ENCODE data around the gene METTL22. TPM values are rescaled to one million over a fixed set of nuclear protein-coding genes. Genes with fewer than 3 reads are reported as not detected.

Gene METTL22, protein sequence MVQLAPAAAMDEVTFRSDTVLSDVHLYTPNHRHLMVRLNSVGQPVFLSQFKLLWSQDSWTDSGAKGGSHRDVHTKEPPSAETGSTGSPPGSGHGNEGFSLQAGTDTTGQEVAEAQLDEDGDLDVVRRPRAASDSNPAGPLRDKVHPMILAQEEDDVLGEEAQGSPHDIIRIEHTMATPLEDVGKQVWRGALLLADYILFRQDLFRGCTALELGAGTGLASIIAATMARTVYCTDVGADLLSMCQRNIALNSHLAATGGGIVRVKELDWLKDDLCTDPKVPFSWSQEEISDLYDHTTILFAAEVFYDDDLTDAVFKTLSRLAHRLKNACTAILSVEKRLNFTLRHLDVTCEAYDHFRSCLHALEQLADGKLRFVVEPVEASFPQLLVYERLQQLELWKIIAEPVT
- 10 to 100 TPM; 26.2 to 27.2 TPM for total RNA-seq

- ChIA-PET POLR2A (interaction anchor here (0.6 to 1.2 kb wide), 4 partner anchors 23 to 512 kb away, joined by 3 read pairs; no protein-coding TSS in a partner anchor), CTCF (interaction anchor here (0.8 to 1.9 kb wide), 2 partner anchors 22 to 55 kb away, joined by 4 to 6 read pairs; no protein-coding TSS in a partner anchor)
Observed at GRCh38 chr16:8621572-8622314, at the start of gene METTL22. METTL22 (plus strand) TSS chr16:8621698; CDS start chr16:8625666, 3,968 bp downstream.

- POLR2A ChIA-PET = interaction anchor here (0.6 kb wide), 1 partner anchor 518 kb away, joined by 3 read pairs; no protein-coding TSS in a partner anchor
- CTCF ChIA-PET = interaction anchor here (1.2 to 1.4 kb wide), 2 partner anchors 43 to 85 kb away, joined by 3 read pairs; no protein-coding TSS in a partner anchor
Observed at GRCh38 chr16:8572063-8572918, 49.2 kb upstream of the METTL22 start.

DNA sequence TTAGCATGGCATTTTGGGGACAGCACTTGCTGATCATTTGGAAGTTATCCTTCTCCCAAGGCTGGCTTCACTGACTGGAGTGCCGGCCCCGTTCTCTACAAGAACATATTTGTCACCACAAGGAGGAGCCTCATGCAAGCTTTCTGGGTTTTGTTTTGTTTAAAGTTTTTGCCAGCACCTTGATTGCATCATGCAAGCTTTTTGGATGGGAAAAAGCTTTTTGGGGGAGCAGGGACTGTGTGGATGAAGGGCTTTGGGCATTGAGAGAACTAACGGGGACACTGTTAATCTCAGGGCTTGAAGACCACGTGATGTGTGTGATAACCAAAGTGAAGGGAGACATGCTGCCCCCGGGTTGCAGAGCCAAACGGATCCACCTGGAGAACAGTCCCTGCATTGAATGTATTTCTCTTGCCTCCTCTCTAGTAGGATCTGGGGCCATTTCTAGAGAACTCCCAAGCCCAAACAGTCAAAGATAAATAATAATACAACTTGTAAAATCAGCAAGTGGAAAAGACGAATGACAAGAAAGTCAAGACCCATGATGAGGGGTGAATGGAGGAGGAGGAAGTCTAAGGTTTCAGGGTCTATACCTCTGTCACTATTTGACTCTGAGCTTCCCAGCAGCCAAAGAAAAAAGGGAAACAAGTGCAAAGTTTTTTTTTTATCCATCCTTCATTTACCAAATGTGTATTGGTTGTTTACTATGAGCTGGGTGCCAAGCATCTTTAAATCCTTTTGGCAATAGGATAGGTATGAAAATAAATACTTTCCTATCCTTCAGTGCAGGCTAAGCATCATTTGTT is 48.4 kb upstream of the METTL22 start:
- ChIA-PET POLR2A (no interaction called here), CTCF (interaction anchor here (1.2 to 1.4 kb wide), 2 partner anchors 42 to 84 kb away, joined by 3 read pairs; no protein-coding TSS in a partner anchor)

DNA sequence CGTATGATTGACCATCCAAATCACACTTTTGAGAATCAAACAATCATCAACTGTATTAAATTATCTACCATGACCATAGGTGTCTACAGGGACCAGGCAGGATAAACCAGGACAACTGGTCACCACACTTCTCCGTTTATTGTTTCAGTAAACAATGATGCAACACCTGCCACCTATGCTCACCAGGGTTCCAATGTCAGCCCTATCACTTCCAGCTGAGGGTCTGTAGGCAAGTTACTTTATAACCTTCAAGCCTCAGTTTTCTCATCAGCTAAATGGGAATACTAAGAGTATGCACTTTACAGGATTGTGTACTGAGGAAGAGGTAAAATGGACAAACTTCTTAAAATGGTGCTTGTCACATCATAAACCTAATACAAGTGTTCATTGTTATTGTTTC is 46.1 kb upstream of the METTL22 start:
- ChIA-PET CTCF (interaction anchor here (1.0 kb wide), 1 partner anchor 53 kb away, joined by 4 read pairs; no protein-coding TSS in a partner anchor), POLR2A (no interaction called here)

GRCh38 chr16:8576141-8577004 is 45.1 kb upstream of the METTL22 start:
- POLR2A ChIA-PET = no interaction called here
- CTCF ChIA-PET = no interaction called here

- ChIA-PET CTCF (no interaction called here), POLR2A (no interaction called here)
Observed at GRCh38 chr16:8577678-8578304, 43.7 kb upstream of the METTL22 start.

GRCh38 chr16:8579559-8579958 is 41.9 kb upstream of the METTL22 start:
- ChIA-PET POLR2A (no interaction called here), CTCF (no interaction called here)

- ChIA-PET CTCF (no interaction called here), POLR2A (no interaction called here)
Observed at GRCh38 chr16:8581831-8582580, 39.5 kb upstream of the METTL22 start.

DNA sequence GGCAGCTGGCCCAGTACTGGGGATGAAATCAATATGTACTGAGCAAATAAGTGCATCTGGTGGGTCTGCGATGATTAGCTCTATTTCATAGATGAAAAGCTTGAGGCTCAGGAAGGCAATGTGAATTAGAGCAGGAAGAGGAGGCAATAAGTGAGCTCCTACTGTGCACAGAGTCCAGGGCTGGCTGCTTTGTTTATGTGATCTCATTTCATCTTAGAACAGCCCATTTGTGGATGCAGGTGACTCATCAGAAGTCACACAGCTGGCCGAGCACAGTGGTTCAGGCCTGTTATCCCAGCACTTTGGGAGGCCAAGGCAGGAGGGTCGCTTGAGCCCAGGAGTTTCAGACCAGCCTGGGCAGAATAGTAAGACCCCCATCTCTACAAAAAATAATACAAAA is 38.3 kb upstream of the METTL22 start:
- ChIA-PET POLR2A (no interaction called here), CTCF (no interaction called here)

- CTCF ChIA-PET = no interaction called here
- POLR2A ChIA-PET = no interaction called here
Observed at GRCh38 chr16:8583732-8584131, 37.8 kb upstream of the METTL22 start.

GRCh38 chr16:8585041-8585440 is 36.5 kb upstream of the METTL22 start:
- CTCF ChIA-PET = no interaction called here
- POLR2A ChIA-PET = no interaction called here

- ChIA-PET CTCF (interaction anchor here (0.6 kb wide), 1 partner anchor 59 kb away, joined by 4 read pairs; no protein-coding TSS in a partner anchor), POLR2A (no interaction called here)
Observed at GRCh38 chr16:8585857-8586256, 35.6 kb upstream of the METTL22 start.

- POLR2A ChIA-PET = no interaction called here
- CTCF ChIA-PET = no interaction called here
Observed at GRCh38 chr16:8587065-8587464, 34.4 kb upstream of the METTL22 start.

GRCh38 chr16:8588682-8589056 is 32.8 kb upstream of the METTL22 start:
- ChIA-PET CTCF (no interaction called here), POLR2A (no interaction called here)

DNA sequence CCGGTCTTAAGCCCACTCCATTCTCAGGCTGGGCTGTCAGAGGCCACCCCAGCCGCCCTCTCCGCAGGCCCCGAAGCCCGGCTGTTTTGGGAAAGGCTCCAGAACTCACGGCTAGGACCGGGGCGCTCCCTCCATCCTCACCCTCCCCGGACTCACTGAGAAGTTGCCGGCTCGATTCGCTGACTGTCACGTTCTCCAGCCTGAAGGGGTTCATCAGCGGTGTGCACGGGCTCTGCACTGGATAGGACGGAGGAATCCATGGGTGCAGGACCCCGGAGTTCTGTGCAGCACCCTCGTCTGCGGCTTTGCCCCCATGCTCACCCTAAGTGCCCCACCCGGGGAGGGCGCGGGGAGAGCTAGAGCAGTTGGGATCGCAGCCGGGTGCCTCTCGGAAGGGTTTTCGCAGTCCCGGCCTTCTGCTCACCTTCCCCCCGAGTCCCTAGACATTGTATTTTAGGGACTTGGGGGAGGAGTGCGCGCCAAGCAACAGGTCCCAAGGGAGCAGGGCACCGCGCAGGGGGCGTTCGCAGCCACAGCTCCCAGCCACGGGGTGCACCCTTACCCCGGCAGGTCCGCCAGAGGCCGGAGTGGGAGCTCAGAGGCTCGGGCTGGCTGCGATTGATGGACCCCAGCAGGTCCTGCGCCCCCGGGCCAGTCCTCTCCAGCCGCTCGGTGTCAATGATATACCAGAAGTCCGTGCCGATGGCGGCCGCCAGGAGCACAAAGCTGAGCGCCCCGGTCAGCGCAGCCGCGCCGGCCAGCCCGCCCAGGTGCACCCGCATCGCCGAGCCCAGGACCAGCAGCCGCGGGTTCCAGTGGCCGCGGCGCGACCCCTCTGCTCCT is 32.2 kb upstream of the METTL22 start:
- ChIA-PET CTCF (no interaction called here), POLR2A (no interaction called here)
